MCF 10A (cell line): ENCODE data around the gene TPMT. TPM values are rescaled to one million over a fixed set of nuclear protein-coding genes. Genes with fewer than 3 reads are reported as not detected.

Experiments used
- Bru-seq: library from RNA; stranded (reverse); fragments of 400-500 nt; gene quantifications from one replicate; lab custom pipeline; 2021; lab: Mats Ljungman, UMichigan
- BruChase-seq, 2 experiments: library from RNA; stranded (reverse); fragments of 400-500 nt; gene quantifications; one replicate each; lab custom pipeline; 2021; lab: Mats Ljungman, UMichigan
- BruUV-seq: library from RNA; stranded (reverse); fragments of 400-500 nt; replicated peaks from 2 replicates; lab custom pipeline; 2021; lab: Mats Ljungman, UMichigan
- CTCF ChIA-PET: fragments of 300-600 bp; sonication (Branson Sonifier 250); formaldehyde crosslinking; extraction: SDS; loops from one replicate; lab custom pipeline; 2021; ENCODE audit warnings: antibody characterized with exemption, inconsistent platforms; lab: Yijun Ruan, JAX
- POLR2A ChIA-PET: fragments of 300-600, 350-650 bp; sonication (Branson Sonifier 250); formaldehyde crosslinking; extraction: SDS; loops from one replicate; lab custom pipeline; 2020; ENCODE audit warnings: antibody characterized with exemption, inconsistent platforms; lab: Yijun Ruan, JAX
- DNase-seq: peaks from one replicate; pipeline ENCODE4 v3.0.0-alpha.2; 2018; ENCODE audit not compliant: unreplicated experiment
- H3K27ac Mint-ChIP-seq: one replicate; pipeline ENCODE4 v1.8.0; 2022; ENCODE audit warnings: mild to moderate bottlenecking, low read depth, mixed read lengths; ENCODE audit not compliant: unreplicated experiment
- H3K27me3 Mint-ChIP-seq: one replicate; pipeline ENCODE4 v1.8.0; 2022; ENCODE audit warnings: mixed read lengths; ENCODE audit not compliant: insufficient read depth, unreplicated experiment
- H3K36me3 Mint-ChIP-seq: one replicate; pipeline ENCODE4 v1.8.0; 2022; ENCODE audit warnings: mild to moderate bottlenecking, moderate library complexity, mixed read lengths; ENCODE audit not compliant: insufficient read depth, unreplicated experiment
- H3K4me1 Mint-ChIP-seq: one replicate; pipeline ENCODE4 v1.8.0; 2022; ENCODE audit warnings: mixed read lengths; ENCODE audit not compliant: insufficient read depth, unreplicated experiment
- H3K4me3 Mint-ChIP-seq: one replicate; pipeline ENCODE4 v1.8.0; 2022; ENCODE audit warnings: mild to moderate bottlenecking, moderate library complexity, mixed read lengths; ENCODE audit not compliant: unreplicated experiment
- H3K9me3 Mint-ChIP-seq: one replicate; pipeline ENCODE4 v1.8.0; 2022; ENCODE audit warnings: mixed read lengths; ENCODE audit not compliant: unreplicated experiment
- intact Hi-C: fragments of 100-400 bp; cut with micrococcal nuclease; formaldehyde crosslinking; loops from 2 replicates; pipeline ENCODE4 v1.14.1; 2022
- long read RNA-seq: library from polyadenylated mRNA; stranded (forward); transcript quantifications from one replicate; pipeline ENCODE4 v2.0.0, GENCODE V29; 2022
- total RNA-seq: library from RNA; stranded (reverse); gene quantifications from 2 replicates; pipeline ENCODE4 v1.2.3, GENCODE V29; 2022
- TF ChIP-seq, protein P1 (sequence below): fragments of 200-600 bp; IDR thresholded peaks from one replicate; pipeline ENCODE4 v1.8.0; 2022; ENCODE audit warnings: antibody characterized with exemption, mild to moderate bottlenecking; ENCODE audit not compliant: unreplicated experiment

Gene TPMT
- total RNA-seq (8.7 and 11.1 TPM in 2 replicates), Bru-seq, nascent RNA (percentile 61 among the genes with signal in this experiment), BruChase-seq, experiment 1, labeled RNA remaining after a 6-hour chase (percentile 76 among the genes with signal in this experiment), BruChase-seq, experiment 2, labeled RNA remaining after a 2-hour chase (percentile 62 among the genes with signal in this experiment)
- long read RNA-seq, transcript TPMT-201 (9 exons, 3,181 nt) = major isoform, 42 of 57 reads
- long read RNA-seq, partial matches to known transcripts = 1 of 57 reads
- long read RNA-seq, other reads (novel, unspliced or antisense) = 14 of 57 reads

DNA sequence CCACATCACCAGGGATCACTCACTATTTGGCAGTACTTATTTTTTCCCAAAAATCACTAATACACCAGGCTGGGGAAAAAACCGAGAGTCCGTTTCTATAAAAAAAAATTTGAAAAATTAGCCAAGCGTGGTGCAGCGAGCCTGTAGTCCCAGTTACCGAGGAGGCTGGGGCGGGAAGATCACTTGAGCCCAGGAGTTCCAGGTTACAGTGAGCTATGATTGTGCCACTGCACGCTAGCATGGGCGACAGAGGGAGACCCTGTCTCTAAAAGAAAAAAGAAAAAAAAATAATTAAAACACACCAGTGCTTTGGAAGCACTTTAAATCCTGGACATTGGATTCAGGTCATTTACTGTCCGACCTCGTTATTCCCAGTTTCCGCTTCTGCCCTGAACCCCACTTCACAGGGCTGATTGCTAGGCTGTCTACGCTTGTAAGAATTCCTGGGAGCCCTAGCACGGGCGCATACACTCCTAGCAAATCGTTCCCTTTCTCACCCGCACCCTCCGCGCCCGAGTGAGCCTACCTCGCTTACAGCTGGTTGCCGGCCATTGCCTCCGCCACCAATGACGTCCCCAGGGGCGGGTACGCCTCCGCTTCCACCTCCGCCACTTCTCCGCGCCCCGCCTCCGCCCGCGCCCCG is at the start of gene TPMT:
Gene TPMT (minus strand): TSS at position 571 of the 643 bp plus-strand sequence. CDS start 5,950 bp downstream, outside the sequence.
- TF ChIP-seq, protein P1, sequence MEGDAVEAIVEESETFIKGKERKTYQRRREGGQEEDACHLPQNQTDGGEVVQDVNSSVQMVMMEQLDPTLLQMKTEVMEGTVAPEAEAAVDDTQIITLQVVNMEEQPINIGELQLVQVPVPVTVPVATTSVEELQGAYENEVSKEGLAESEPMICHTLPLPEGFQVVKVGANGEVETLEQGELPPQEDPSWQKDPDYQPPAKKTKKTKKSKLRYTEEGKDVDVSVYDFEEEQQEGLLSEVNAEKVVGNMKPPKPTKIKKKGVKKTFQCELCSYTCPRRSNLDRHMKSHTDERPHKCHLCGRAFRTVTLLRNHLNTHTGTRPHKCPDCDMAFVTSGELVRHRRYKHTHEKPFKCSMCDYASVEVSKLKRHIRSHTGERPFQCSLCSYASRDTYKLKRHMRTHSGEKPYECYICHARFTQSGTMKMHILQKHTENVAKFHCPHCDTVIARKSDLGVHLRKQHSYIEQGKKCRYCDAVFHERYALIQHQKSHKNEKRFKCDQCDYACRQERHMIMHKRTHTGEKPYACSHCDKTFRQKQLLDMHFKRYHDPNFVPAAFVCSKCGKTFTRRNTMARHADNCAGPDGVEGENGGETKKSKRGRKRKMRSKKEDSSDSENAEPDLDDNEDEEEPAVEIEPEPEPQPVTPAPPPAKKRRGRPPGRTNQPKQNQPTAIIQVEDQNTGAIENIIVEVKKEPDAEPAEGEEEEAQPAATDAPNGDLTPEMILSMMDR = no peak
- TSS peak; percentile 75 for BruUV-seq
- Mint-ChIP-seq H3K9me3 (no peaks in the 10 kb centered on the region), H3K27ac (peak within 1 kb of the TSS; percentile 97), H3K36me3 (peaks cover 24% of the 10 kb centered on the region), H3K4me1 (peaks cover 15% of the 10 kb centered on the region), H3K4me3 (peak within 1 kb of the TSS; percentile 94), H3K27me3 (no peaks in the 10 kb centered on the region)
- ChIA-PET POLR2A (interaction anchor here (0.5 to 4.8 kb wide), 27 partner anchors 9 to 555 kb away, joined by 3 to 73 read pairs (median 5); partner anchors contain the start of genes DEK, FAM8A1, KIF13A and NUP153), CTCF (interaction anchor here (0.6 kb wide), 1 partner anchor 170 kb away, joined by 3 read pairs; no protein-coding TSS in a partner anchor)
- intact Hi-C loops = loop anchor here (1.0 to 10.0 kb wide), 5 partner anchors 110 to 320 kb away; partner anchors contain the start of genes DEK and KIF13A
- DNase-seq = no peak

DNA sequence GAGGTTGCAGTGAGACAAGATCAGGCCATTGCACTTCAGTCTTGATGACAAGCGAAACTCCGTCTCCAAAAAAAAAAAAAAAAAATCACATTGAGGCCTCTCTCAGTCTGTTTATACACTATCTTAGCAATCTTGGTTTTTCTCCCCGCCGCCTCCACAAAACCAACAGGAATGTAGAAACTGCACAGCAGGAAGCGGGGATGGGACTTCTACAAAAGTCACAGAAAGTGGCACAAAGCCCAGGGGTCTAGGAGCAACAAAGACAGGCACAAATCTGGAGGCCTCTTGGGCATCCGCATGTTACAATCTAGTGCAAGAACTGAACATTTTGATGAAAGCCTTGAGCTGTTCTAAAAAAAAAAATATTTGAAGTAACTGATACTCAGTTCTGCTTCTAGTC is 48.9 kb upstream of the TPMT start:
- Mint-ChIP-seq H3K27ac (no peak overlapping the region), H3K27me3 (no peaks in the 10 kb centered on the region), H3K4me3 (no peak overlapping the region), H3K36me3 (peaks cover 48% of the 10 kb centered on the region), H3K9me3 (no peaks in the 10 kb centered on the region), H3K4me1 (no peaks in the 10 kb centered on the region)
- CTCF ChIA-PET = interaction anchor here (1.1 kb wide), 1 partner anchor 38 kb away, joined by 3 read pairs; no protein-coding TSS in a partner anchor
- POLR2A ChIA-PET = interaction anchor here (0.6 to 0.7 kb wide), 2 partner anchors 246 to 293 kb away, joined by 3 to 4 read pairs; no protein-coding TSS in a partner anchor
- intact Hi-C loops = no loop called here
- BruUV-seq = no TSS peak
- TF ChIP-seq, protein P1 = no peak
- no peak for DNase-seq

DNA sequence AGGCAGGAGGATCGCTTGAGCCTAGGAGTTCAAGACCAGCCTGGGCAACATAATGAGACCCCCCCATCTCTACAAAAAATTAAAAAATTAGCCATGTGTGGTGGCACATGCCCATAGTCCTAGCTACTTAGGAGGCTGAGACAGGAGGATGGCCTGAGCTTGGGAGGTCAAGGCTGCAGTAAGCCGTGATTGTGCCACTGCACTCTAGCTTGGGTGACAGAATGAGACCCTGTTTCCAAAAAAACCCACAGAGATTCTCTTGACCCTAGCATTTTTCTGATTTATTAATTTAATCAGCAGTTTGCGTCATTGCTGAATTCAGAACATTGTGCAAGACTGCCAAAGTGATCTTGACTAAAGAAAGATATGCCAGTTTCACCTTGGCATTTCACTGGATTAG is 37.1 kb upstream of the TPMT start:
- Mint-ChIP-seq H3K4me3 (no peak overlapping the region), H3K27me3 (no peaks in the 10 kb centered on the region), H3K4me1 (no peaks in the 10 kb centered on the region), H3K27ac (no peak overlapping the region), H3K9me3 (no peaks in the 10 kb centered on the region), H3K36me3 (peaks cover 26% of the 10 kb centered on the region)
- ChIA-PET POLR2A (no interaction called here), CTCF (no interaction called here)
- DNase-seq = no peak
- intact Hi-C loops = no loop called here
- TF ChIP-seq, protein P1 = no peak
- no TSS peak for BruUV-seq

DNA sequence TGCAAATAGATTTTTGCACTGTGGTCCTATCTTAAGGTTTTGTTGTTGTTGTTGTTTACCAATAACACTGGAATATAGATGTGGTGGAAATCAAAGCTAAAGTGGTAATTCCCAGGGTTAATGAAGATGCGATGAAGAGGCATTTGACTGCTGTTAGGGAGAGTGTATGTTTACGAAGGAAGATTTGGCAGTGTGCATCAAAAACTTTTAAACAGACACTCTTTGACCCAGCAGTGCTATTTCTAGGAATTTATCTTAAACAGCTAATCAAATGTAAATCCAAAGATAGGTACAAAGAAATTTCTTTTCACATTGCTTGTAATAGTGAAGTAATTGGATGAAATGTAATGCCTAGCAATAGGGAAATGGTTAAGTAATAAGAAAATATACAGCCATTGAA is 34.3 kb upstream of the TPMT start:
- no peak overlapping the region for H3K4me3 Mint-ChIP-seq
- no peak for DNase-seq
- H3K9me3 Mint-ChIP-seq = no peaks in the 10 kb centered on the region
- H3K4me1 Mint-ChIP-seq = no peaks in the 10 kb centered on the region
- intact Hi-C loops = no loop called here
- ChIA-PET CTCF (interaction anchor here (1.0 kb wide), 1 partner anchor 10 kb away, joined by 3 read pairs; no protein-coding TSS in a partner anchor), POLR2A (interaction anchor here (0.6 kb wide), 1 partner anchor 199 kb away, joined by 3 read pairs; no protein-coding TSS in a partner anchor)
- TF ChIP-seq, protein P1 = no peak
- no peak overlapping the region for H3K27ac Mint-ChIP-seq
- H3K27me3 Mint-ChIP-seq = no peaks in the 10 kb centered on the region
- peaks cover 28% of the 10 kb centered on the region for H3K36me3 Mint-ChIP-seq
- BruUV-seq = no TSS peak
